ENCODE results near the gene HOGA1. TPM values are rescaled to one million over a fixed set of nuclear protein-coding genes. Genes with fewer than 3 reads are reported as not detected.
A peak's percentile ranks its signal among the peaks of the same experiment; 100 is the strongest.
"Not testable (repeated sequence)": the region's sequence is repeated elsewhere in the genome, so short reads cannot be mapped to it uniquely, and the experiment has no call there.

Gene HOGA1
- total and polyA plus RNA-seq, 4 experiments from 2014 or later, result not detected

GRCh38 chr10:97555541-97555940 lies 28.6 kb upstream of the HOGA1 start:
- H3K4me3 Mint-ChIP-seq; intact Hi-C loops (cut with micrococcal nuclease); POLR2A ChIA-PET (ENCODE audit: partially characterized antibody); H3K9me3 Mint-ChIP-seq; H3K36me3 Mint-ChIP-seq; H3K4me3 ChIP-seq (ENCODE audit: low read length in 2 of 2); H3K27me3 ChIP-seq (ENCODE audit: insufficient read depth, low read length); H3K27ac ChIP-seq (ENCODE audit: low read depth, low read length); H3K27me3 Mint-ChIP-seq; DNase-seq; H3K9me3 ChIP-seq (ENCODE audit: control insufficient read depth in 1 of 2, low read length in 2 of 2); H3K4me1 ChIP-seq (ENCODE audit: insufficient read depth, low read length); H3K4me1 Mint-ChIP-seq; H3K36me3 ChIP-seq (ENCODE audit: insufficient read depth, low read length): not testable (repeated sequence)
- peak overlapping the region in 1 of 7 donors; percentile 23 for H3K27ac Mint-ChIP-seq
- CTCF ChIA-PET (ENCODE audit: partially characterized antibody), result interaction anchor here (1.0 to 8.2 kb wide), 8 partner anchors 10 to 146 kb away, joined by 3 to 98 read pairs (median 4); partner anchors contain the start of gene ANKRD2

- intact Hi-C loops (cut with micrococcal nuclease), result not testable (repeated sequence)
Measured at GRCh38 chr10:97560731-97561381, 23.3 kb upstream of the HOGA1 start.

GRCh38 chr10:97561386-97562077 lies 22.7 kb upstream of the HOGA1 start:
- H3K27ac ChIP-seq (ENCODE audit: low read depth, low read length); POLR2A ChIA-PET (ENCODE audit: partially characterized antibody); H3K4me1 ChIP-seq (ENCODE audit: insufficient read depth, low read length); H3K9me3 ChIP-seq (ENCODE audit: control insufficient read depth in 1 of 2, low read length in 2 of 2); H3K4me3 Mint-ChIP-seq; H3K36me3 Mint-ChIP-seq; H3K36me3 ChIP-seq (ENCODE audit: insufficient read depth, low read length); CTCF ChIA-PET (ENCODE audit: partially characterized antibody); H3K9me3 Mint-ChIP-seq; intact Hi-C loops (cut with micrococcal nuclease); H3K4me3 ChIP-seq (ENCODE audit: low read length in 2 of 2); DNase-seq; H3K4me1 Mint-ChIP-seq; H3K27me3 ChIP-seq (ENCODE audit: insufficient read depth, low read length); H3K27me3 Mint-ChIP-seq: not testable (repeated sequence)
- peak overlapping the region in 1 of 7 donors; percentile 2 for H3K27ac Mint-ChIP-seq

More at GRCh38 chr10:97560731-97561381, 23.3 kb upstream of the HOGA1 start:
- H3K9me3 Mint-ChIP-seq; H3K36me3 ChIP-seq (ENCODE audit: insufficient read depth, low read length); DNase-seq; POLR2A ChIA-PET (ENCODE audit: partially characterized antibody); H3K4me3 ChIP-seq (ENCODE audit: low read length in 2 of 2); H3K4me3 Mint-ChIP-seq; H3K4me1 Mint-ChIP-seq; H3K27ac ChIP-seq (ENCODE audit: low read depth, low read length); H3K4me1 ChIP-seq (ENCODE audit: insufficient read depth, low read length); H3K27ac Mint-ChIP-seq; CTCF ChIA-PET (ENCODE audit: partially characterized antibody); H3K9me3 ChIP-seq (ENCODE audit: control insufficient read depth in 1 of 2, low read length in 2 of 2); H3K27me3 Mint-ChIP-seq; H3K27me3 ChIP-seq (ENCODE audit: insufficient read depth, low read length); H3K36me3 Mint-ChIP-seq: not testable (repeated sequence)

- H3K27me3 Mint-ChIP-seq, H3K9me3 Mint-ChIP-seq: not testable (repeated sequence)
Measured at GRCh38 chr10:97562329-97562728, 21.9 kb upstream of the HOGA1 start.

GRCh38 chr10:97563337-97563736 lies 20.9 kb upstream of the HOGA1 start:
- intact Hi-C loops (cut with micrococcal nuclease), result no loop called here
- no peaks in the 10 kb centered on the region for H3K27me3 Mint-ChIP-seq

More at GRCh38 chr10:97562329-97562728, 21.9 kb upstream of the HOGA1 start:
- H3K4me1 Mint-ChIP-seq; POLR2A ChIA-PET (ENCODE audit: partially characterized antibody); H3K36me3 ChIP-seq (ENCODE audit: insufficient read depth, low read length); H3K4me1 ChIP-seq (ENCODE audit: insufficient read depth, low read length); H3K9me3 ChIP-seq (ENCODE audit: control insufficient read depth in 1 of 2, low read length in 2 of 2); CTCF ChIA-PET (ENCODE audit: partially characterized antibody); H3K27ac ChIP-seq (ENCODE audit: low read depth, low read length); DNase-seq; H3K4me3 ChIP-seq (ENCODE audit: low read length in 2 of 2); H3K4me3 Mint-ChIP-seq; H3K27ac Mint-ChIP-seq; intact Hi-C loops (cut with micrococcal nuclease); H3K36me3 Mint-ChIP-seq; H3K27me3 ChIP-seq (ENCODE audit: insufficient read depth, low read length): not testable (repeated sequence)

GRCh38 chr10:97564776-97565175 lies 19.4 kb upstream of the HOGA1 start:
- no peak for DNase-seq
- no peaks in the 10 kb centered on the region for H3K36me3 Mint-ChIP-seq
- no peak overlapping the region for H3K27ac ChIP-seq (ENCODE audit: low read depth, low read length)
- no peaks in the 10 kb centered on the region for H3K9me3 Mint-ChIP-seq
- no peaks in the 10 kb centered on the region for H3K27me3 ChIP-seq (ENCODE audit: insufficient read depth, low read length)
- ChIA-PET CTCF (ENCODE audit: partially characterized antibody) (no interaction called here), POLR2A (ENCODE audit: partially characterized antibody) (no interaction called here)
- no peak overlapping the region for H3K4me3 Mint-ChIP-seq
- no peaks in the 10 kb centered on the region for H3K27me3 Mint-ChIP-seq
- no peaks in the 10 kb centered on the region for H3K4me1 Mint-ChIP-seq
- intact Hi-C loops (cut with micrococcal nuclease), result no loop called here
- peak overlapping the region in 1 of 7 donors; percentile 25 for H3K27ac Mint-ChIP-seq
- no peaks in the 10 kb centered on the region for H3K9me3 ChIP-seq (ENCODE audit: control insufficient read depth in 1 of 2, low read length in 2 of 2)
- no peaks in the 10 kb centered on the region for H3K4me1 ChIP-seq (ENCODE audit: insufficient read depth, low read length)
- no peak overlapping the region for H3K4me3 ChIP-seq (ENCODE audit: low read length in 2 of 2)
- no peaks in the 10 kb centered on the region for H3K36me3 ChIP-seq (ENCODE audit: insufficient read depth, low read length)

More at GRCh38 chr10:97563337-97563736, 20.9 kb upstream of the HOGA1 start:
- Histone ChIP-seq H3K9me3 (ENCODE audit: control insufficient read depth in 1 of 2, low read length in 2 of 2) (no peaks in the 10 kb centered on the region), H3K27ac (ENCODE audit: low read depth, low read length) (no peak overlapping the region), H3K36me3 (ENCODE audit: insufficient read depth, low read length) (no peaks in the 10 kb centered on the region), H3K27me3 (ENCODE audit: insufficient read depth, low read length) (no peaks in the 10 kb centered on the region), H3K4me3 (ENCODE audit: low read length in 2 of 2) (no peak overlapping the region), H3K4me1 (ENCODE audit: insufficient read depth, low read length) (no peaks in the 10 kb centered on the region)
- ChIA-PET POLR2A (ENCODE audit: partially characterized antibody) (no interaction called here), CTCF (ENCODE audit: partially characterized antibody) (no interaction called here)
- no peaks in the 10 kb centered on the region for H3K9me3 Mint-ChIP-seq
- no peak for DNase-seq
- H3K4me3 Mint-ChIP-seq, result no peak overlapping the region
- H3K4me1 Mint-ChIP-seq, result no peaks in the 10 kb centered on the region
- peak overlapping the region in 1 of 7 donors; percentile 49 for H3K27ac Mint-ChIP-seq
- no peaks in the 10 kb centered on the region for H3K36me3 Mint-ChIP-seq

GRCh38 chr10:97566336-97566996 lies 17.7 kb upstream of the HOGA1 start:
- Mint-ChIP-seq H3K4me1 (no peaks in the 10 kb centered on the region), H3K9me3 (no peaks in the 10 kb centered on the region), H3K27me3 (no peaks in the 10 kb centered on the region), H3K36me3 (no peaks in the 10 kb centered on the region), H3K4me3 (no peak overlapping the region), H3K27ac (peak overlapping the region in 1 of 7 donors; percentile 25)
- H3K4me3 ChIP-seq (ENCODE audit: low read length in 2 of 2), result no peak overlapping the region
- H3K9me3 ChIP-seq (ENCODE audit: control insufficient read depth in 1 of 2, low read length in 2 of 2), result no peaks in the 10 kb centered on the region
- no peak for DNase-seq
- no peaks in the 10 kb centered on the region for H3K4me1 ChIP-seq (ENCODE audit: insufficient read depth, low read length)
- intact Hi-C loops (cut with micrococcal nuclease), result no loop called here
- no peaks in the 10 kb centered on the region for H3K36me3 ChIP-seq (ENCODE audit: insufficient read depth, low read length)
- POLR2A ChIA-PET (ENCODE audit: partially characterized antibody), result no interaction called here
- no peak overlapping the region for H3K27ac ChIP-seq (ENCODE audit: low read depth, low read length)
- no peaks in the 10 kb centered on the region for H3K27me3 ChIP-seq (ENCODE audit: insufficient read depth, low read length)
- CTCF ChIA-PET (ENCODE audit: partially characterized antibody), result no interaction called here

Measured in CD4-positive, alpha-beta memory T cell (primary cell).